GM19035 (cell line): ENCODE results near the gene BCAR3.

Experiments used
- ATAC-seq: cut with Tn5 transposase; IDR thresholded peaks from one replicate; pipeline ENCODE4 v1.9.1; 2021; ENCODE audit not compliant: unreplicated experiment

Gene BCAR3

GRCh38 chr1:93617670-93618499 is 63.8 kb downstream of the BCAR3 start:
- ATAC-seq: no peak

DNA sequence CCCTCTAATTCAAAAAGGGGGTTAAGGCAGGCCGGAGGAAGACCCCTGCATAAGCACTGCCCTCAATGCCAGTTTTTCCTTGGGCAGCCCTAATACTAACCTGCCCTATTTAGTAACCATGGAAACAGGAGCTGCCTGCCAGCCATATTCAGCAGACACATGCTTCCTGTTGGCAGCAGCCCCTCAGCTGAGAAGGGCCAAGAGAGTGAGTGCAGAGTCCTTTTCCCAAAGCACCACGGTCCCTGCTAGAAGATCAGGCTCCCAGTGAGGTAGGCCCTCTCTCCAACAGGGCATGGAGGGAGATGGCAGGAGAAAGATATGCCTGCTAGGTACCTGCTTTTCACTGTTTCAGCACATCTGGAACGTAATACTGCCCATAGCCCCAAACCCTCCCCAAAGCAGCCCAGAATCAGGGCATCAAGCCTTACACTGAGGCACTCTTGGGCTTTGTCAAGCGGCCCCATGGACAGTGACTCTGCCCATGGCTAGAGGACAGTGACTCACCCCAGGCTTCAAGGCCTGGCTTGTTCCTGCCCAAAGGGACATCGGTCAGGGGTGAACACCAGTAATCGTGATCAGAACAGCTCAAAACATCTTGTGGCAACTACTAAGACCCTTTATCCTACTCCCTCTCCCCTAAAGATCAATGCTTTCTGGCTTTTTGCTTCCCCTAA is 64.5 kb downstream of the BCAR3 start:
- ATAC-seq: no peak

- ATAC-seq: no peak
Observed at GRCh38 chr1:93616221-93616995, 65.2 kb downstream of the BCAR3 start.

GRCh38 chr1:93615582-93616150 is 66.0 kb downstream of the BCAR3 start:
- ATAC-seq: peak; percentile 72

- ATAC-seq: peak; percentile 54
Observed at GRCh38 chr1:93614986-93615581, 66.6 kb downstream of the BCAR3 start.

GRCh38 chr1:93614541-93614940 is 67.1 kb downstream of the BCAR3 start:
- ATAC-seq: no peak

- ATAC-seq: no peak
Observed at GRCh38 chr1:93613898-93614297, 67.7 kb downstream of the BCAR3 start.

GRCh38 chr1:93612510-93612909 is 69.1 kb downstream of the BCAR3 start:
- no peak for ATAC-seq

GRCh38 chr1:93611668-93612067 is 70.0 kb downstream of the BCAR3 start:
- no peak for ATAC-seq

- no peak for ATAC-seq
Observed at GRCh38 chr1:93609536-93609935, 72.1 kb downstream of the BCAR3 start.

DNA sequence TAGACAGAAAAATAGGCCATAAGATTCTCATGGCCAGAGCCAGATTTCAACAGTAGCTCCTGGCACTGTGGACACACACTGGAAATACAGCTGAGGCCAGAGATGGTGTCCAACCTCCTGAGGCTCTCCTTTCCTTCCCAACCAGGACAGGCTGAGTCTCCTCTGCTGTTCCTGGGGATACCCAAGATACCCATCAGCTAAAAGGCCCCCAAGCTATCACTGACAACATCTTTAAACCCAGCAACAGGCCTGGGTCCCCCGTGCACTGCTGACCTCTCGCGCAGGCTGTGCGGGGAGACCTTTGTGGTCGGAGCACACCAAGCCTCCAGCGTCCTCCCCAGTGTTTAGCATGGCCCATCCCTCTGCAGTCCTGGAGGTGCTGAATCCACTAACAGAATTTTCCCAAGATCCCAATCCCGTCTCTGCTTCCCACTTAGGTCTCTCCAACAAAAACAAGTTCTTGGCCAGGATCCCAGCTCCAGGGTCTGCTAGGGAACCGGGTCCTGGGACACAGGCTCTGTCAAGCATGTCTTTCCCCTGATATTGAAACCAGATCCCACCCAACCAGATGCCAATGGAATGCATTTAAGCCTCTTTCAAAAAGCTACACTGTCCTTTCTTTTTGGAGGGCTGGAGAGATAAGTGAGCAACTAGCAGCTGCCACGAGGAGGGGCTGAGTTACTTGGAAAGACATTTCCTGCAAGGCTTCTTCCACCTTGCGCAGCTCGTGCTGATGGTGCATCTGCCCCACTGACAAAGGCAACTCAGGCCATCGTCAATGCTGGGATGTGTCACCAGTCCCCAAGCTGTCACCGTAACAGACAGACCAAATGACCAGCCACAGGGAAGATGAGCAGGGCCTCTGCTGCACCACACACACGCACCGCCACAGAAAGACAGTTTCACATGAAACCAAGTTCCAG is 73.2 kb downstream of the BCAR3 start:
- peak; percentile 36 for ATAC-seq

DNA sequence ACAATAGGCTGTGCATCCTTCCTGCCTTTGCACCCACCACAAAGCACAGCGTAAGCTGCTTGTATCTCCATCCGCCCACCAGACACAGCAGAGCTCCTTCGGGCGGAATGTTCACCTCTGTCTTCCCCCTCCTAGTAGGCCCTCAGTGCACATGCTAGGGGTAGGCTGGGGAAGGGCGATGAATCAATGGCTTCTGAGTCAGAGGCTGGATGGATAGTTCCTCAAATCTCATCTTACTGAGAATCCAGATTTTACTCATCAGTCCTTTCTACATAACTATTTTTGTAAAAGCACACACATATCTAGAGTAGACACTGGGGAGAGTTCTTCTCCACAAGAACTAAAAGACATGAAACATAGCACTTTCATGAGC is 73.8 kb downstream of the BCAR3 start:
- ATAC-seq: peak; percentile 94

- no peak for ATAC-seq
Observed at GRCh38 chr1:93605812-93606512, 75.7 kb downstream of the BCAR3 start.

GRCh38 chr1:93605026-93605568 is 76.5 kb downstream of the BCAR3 start:
- no peak for ATAC-seq

DNA sequence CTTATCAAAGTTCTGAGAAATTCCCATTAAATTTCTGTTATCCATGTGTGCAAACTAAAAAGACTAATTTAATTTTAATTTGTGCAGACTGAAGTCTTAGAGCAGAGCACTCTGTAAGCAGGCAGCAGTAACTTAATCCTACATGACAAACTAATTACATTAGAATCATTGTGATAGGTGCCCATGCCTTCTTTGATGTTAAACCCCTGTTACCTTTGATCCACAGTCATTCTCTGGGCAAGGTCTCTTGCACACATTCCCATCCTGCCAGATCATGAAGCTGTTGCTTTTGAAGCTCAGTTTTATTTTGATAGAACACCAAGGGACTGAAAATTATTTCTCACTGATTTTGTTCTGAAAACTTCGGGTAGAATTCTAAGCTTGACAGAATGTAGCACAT is 77.2 kb downstream of the BCAR3 start:
- no peak for ATAC-seq

- no peak for ATAC-seq
Observed at GRCh38 chr1:93603601-93604000, 78.0 kb downstream of the BCAR3 start.

DNA sequence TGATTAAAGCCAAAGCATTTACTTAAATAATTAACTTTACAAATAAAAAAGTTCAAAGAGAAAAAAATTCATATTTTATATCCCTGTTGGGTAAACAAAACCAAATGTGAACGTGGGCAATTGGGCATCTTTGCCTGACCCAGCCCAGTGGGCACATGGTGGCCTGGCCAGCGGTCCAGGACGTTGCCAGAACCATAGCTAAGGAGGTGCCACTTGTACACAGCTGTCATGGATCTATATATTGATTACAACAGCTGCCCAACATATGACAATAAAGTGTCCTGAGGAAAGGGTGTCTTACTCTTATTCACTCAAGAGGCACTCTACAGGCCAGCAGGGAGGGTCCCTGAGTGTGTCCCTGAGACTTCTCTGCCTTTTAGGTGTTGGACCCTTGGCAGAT is 78.5 kb downstream of the BCAR3 start:
- no peak for ATAC-seq

GRCh38 chr1:93602101-93602500 is 79.5 kb downstream of the BCAR3 start:
- ATAC-seq: no peak

- ATAC-seq: no peak
Observed at GRCh38 chr1:93601686-93602085, 80.0 kb downstream of the BCAR3 start.
